Measurements from ENCODE around the gene CNN2.

CNN2 gene

DNA sequence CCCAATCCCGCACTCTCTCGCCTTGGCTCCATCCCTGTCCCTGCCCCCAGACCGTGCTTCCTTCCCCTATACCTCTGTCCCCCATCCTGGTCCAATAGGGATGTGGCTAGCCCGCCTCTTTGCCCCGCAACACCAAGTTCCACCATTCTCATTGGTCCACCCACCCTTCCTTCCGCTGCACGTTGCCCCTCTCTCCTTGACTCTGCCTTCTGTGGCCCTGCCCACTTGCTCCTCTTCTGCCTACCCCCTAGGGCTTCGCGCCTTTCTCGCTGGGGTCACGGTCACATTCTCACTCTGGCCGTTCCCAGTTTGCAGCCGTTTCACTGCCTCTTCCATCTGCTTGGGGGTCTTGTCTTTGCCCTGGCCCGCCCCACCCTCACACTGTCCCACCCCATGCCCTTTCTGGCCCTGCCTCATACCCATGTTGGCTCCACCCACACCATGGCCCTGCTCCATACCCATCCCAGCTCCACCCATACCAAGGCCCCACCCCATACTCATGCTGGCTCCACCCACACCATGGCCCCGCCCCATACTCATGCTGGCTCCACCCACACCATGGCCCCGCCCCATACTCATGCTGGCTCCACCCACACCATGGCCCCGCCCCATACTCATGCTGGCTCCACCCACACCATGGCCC is 36.1 kb downstream of the CNN2 start:
- TF ChIP-seq CTCF (IDR thresholded peaks at IDR 0.05; ENCODE audit: low read depth, low read length), result no peak
- in situ Hi-C loops (cut with HindIII; ENCODE audit: low sequenced_read_pairs), result no loop called here
- DNase-seq (ENCODE audit: low read depth, low spot score), result no peak
- no peak overlapping the region for H3K4me3 ChIP-seq (ENCODE audit: low read depth, low read length)

GRCh38 chr19:1063030-1063908 is 36.9 kb downstream of the CNN2 start:
- no peak overlapping the region for H3K4me3 ChIP-seq (ENCODE audit: low read depth, low read length)
- TF ChIP-seq CTCF (IDR thresholded peaks at IDR 0.05; ENCODE audit: low read depth, low read length), result no peak
- in situ Hi-C loops (cut with HindIII; ENCODE audit: low sequenced_read_pairs), result no loop called here
- no peak for DNase-seq (ENCODE audit: low read depth, low spot score)

GRCh38 chr19:1063909-1064660 is 37.7 kb downstream of the CNN2 start:
- no peak for TF ChIP-seq CTCF (IDR thresholded peaks at IDR 0.05; ENCODE audit: low read depth, low read length)
- DNase-seq (ENCODE audit: low read depth, low spot score), result no peak
- in situ Hi-C loops (cut with HindIII; ENCODE audit: low sequenced_read_pairs), result no loop called here
- no peak overlapping the region for H3K4me3 ChIP-seq (ENCODE audit: low read depth, low read length)

GRCh38 chr19:1064661-1065605 is 38.5 kb downstream of the CNN2 start:
- in situ Hi-C loops (cut with HindIII; ENCODE audit: low sequenced_read_pairs), result no loop called here
- peak; percentile 44 for DNase-seq (ENCODE audit: low read depth, low spot score)
- H3K4me3 ChIP-seq (ENCODE audit: low read depth, low read length), result no peak overlapping the region
- peak; percentile 65 for TF ChIP-seq CTCF (IDR thresholded peaks at IDR 0.05; ENCODE audit: low read depth, low read length)

DNA sequence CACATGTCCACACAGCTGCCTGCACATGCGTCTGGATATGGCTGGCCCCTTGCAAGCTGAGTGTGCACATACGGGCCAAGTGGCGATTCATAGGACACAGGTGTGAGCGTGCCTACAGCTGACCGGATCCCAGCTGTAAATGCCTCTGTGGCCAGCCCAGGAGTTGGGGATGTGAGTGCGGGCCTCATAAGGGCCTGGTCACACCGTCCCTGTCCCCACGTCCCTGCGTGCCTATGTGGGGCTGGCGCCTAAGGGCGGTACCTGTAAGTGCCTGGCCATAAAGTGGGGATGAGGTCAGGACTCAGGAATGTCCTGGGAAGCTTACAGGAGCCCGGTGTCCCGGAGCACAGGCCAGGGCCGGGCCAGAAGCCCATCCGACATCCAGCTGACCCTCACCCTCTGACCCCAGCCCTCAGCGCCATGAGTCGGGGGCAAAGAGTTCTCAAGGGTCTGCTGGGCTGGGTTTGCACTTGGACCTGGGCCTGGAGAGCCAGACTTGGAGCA is 39.2 kb downstream of the CNN2 start:
- no peak for TF ChIP-seq CTCF (IDR thresholded peaks at IDR 0.05; ENCODE audit: low read depth, low read length)
- in situ Hi-C loops (cut with HindIII; ENCODE audit: low sequenced_read_pairs), result no loop called here
- H3K4me3 ChIP-seq (ENCODE audit: low read depth, low read length), result no peak overlapping the region
- DNase-seq (ENCODE audit: low read depth, low spot score), result no peak
